WTC11 (cell line): Measurements from ENCODE around the gene CD44. TPM values are rescaled to one million over a fixed set of nuclear protein-coding genes. Genes with fewer than 3 reads are reported as not detected.

Source experiments
- ATAC-seq: fragments of 200-7000 bp; cut with Tn5 transposase; 2 replicates; pipeline ENCODE4 v1.10.0; 2021; ENCODE audit warnings: mild to moderate bottlenecking, moderate library complexity
- CTCF ChIA-PET: fragments of 300-600 bp; sonication (Branson Sonifier 250); formaldehyde crosslinking; loops from one replicate; lab custom pipeline; 2021; ENCODE audit warnings: antibody characterized with exemption; lab: Charles Lee
- POLR2A ChIA-PET: fragments of 350-600 bp; sonication (Branson Sonifier 250); formaldehyde crosslinking; loops from one replicate; lab custom pipeline; 2021; ENCODE audit warnings: antibody characterized with exemption; lab: Charles Lee
- DNase-seq: peaks from one replicate; pipeline ENCODE4 v3.0.0; 2021; ENCODE audit warnings: low spot score
- H3K27ac Mint-ChIP-seq: 2 replicates; pipeline ENCODE4 v1.8.0; 2021; ENCODE audit warnings: mixed read lengths
- H3K27me3 Mint-ChIP-seq: 2 replicates; pipeline ENCODE4 v1.8.0; 2021; ENCODE audit warnings: low read depth, mild to moderate bottlenecking, moderate library complexity, mixed read lengths
- H3K36me3 Mint-ChIP-seq: 2 replicates; pipeline ENCODE4 v1.8.0; 2021; ENCODE audit warnings: mixed read lengths
- H3K4me1 Mint-ChIP-seq: 2 replicates; pipeline ENCODE4 v1.8.0; 2022; ENCODE audit warnings: mixed read lengths
- H3K4me3 Mint-ChIP-seq: 2 replicates; pipeline ENCODE4 v1.8.0; 2021; ENCODE audit warnings: mild to moderate bottlenecking, moderate library complexity, mixed read lengths
- H3K9me3 Mint-ChIP-seq: 2 replicates; pipeline ENCODE4 v1.8.0; 2021; ENCODE audit warnings: mixed read lengths
- CREM ChIP-seq: sonication (generic); formaldehyde crosslinking; IDR thresholded peaks from 2 replicates; pipeline ENCODE4 v1.8.1; 2022; ENCODE audit warnings: mild to moderate bottlenecking, missing genetic modification reagents, moderate library complexity
- ESRRA ChIP-seq: sonication (generic); formaldehyde crosslinking; IDR thresholded peaks from 2 replicates; pipeline ENCODE4 v1.8.1; 2022; ENCODE audit warnings: mild to moderate bottlenecking, missing genetic modification reagents, borderline replicate concordance
- FOXK1 ChIP-seq: sonication (generic); formaldehyde crosslinking; IDR thresholded peaks from 2 replicates; pipeline ENCODE4 v1.8.0; 2022; ENCODE audit warnings: mild to moderate bottlenecking, moderate library complexity, missing genetic modification reagents
- MXD4 ChIP-seq: fragments of 250-450 bp; sonication (Bioruptor Pico); IDR thresholded peaks from 2 replicates; pipeline ENCODE4 v1.8.0; 2021; ENCODE audit warnings: mild to moderate bottlenecking, moderate library complexity, borderline replicate concordance
- PRRX2 ChIP-seq: fragments of 250-450 bp; sonication (Bioruptor Pico); IDR thresholded peaks from 2 replicates; pipeline ENCODE4 v1.8.0; 2021; ENCODE audit warnings: mild to moderate bottlenecking
- TEAD1 ChIP-seq: sonication (generic); formaldehyde crosslinking; IDR thresholded peaks from 2 replicates; pipeline ENCODE4 v1.8.0; 2022; ENCODE audit warnings: mild to moderate bottlenecking, missing genetic modification reagents
- TEAD4 ChIP-seq: sonication (generic); formaldehyde crosslinking; IDR thresholded peaks from 2 replicates; pipeline ENCODE4 v1.8.0; 2022; ENCODE audit warnings: mild to moderate bottlenecking, missing genetic modification reagents
- ZNF263 ChIP-seq: sonication (generic); formaldehyde crosslinking; IDR thresholded peaks from 2 replicates; pipeline ENCODE4 v1.8.1; 2022; ENCODE audit warnings: low read depth, mild to moderate bottlenecking, moderate library complexity, missing genetic modification reagents
- total RNA-seq: library from RNA; stranded (reverse); gene quantifications from 3 replicates; pipeline ENCODE4 v1.2.3, GENCODE V29; 2021
- TF ChIP-seq, protein P1 (sequence below): fragments of 200-600 bp; IDR thresholded peaks from 2 replicates; pipeline ENCODE4 v1.8.0; 2022; ENCODE audit warnings: antibody characterized with exemption
- TF ChIP-seq, protein P2 (sequence below): sonication (generic); formaldehyde crosslinking; IDR thresholded peaks from 2 replicates; pipeline ENCODE4 v1.8.1; 2022; ENCODE audit warnings: mild to moderate bottlenecking, missing genetic modification reagents, moderate library complexity, borderline replicate concordance
- TF ChIP-seq, protein P3 (sequence below): sonication (generic); formaldehyde crosslinking; IDR thresholded peaks from 2 replicates; pipeline ENCODE4 v1.8.1; 2023; ENCODE audit warnings: mild to moderate bottlenecking, moderate library complexity, missing genetic modification reagents
- TF ChIP-seq, protein P4 (sequence below): sonication (generic); formaldehyde crosslinking; IDR thresholded peaks from 2 replicates; pipeline ENCODE4 v1.8.1; 2023; ENCODE audit warnings: mild to moderate bottlenecking, missing genetic modification reagents, borderline replicate concordance
- TF ChIP-seq, protein P5 (sequence below): sonication (generic); formaldehyde crosslinking; IDR thresholded peaks from 2 replicates; pipeline ENCODE4 v1.8.0; 2022; ENCODE audit warnings: mild to moderate bottlenecking, missing genetic modification reagents

Gene CD44
- total RNA-seq, 1 experiment from 2014 or later: 12.0 TPM

DNA sequence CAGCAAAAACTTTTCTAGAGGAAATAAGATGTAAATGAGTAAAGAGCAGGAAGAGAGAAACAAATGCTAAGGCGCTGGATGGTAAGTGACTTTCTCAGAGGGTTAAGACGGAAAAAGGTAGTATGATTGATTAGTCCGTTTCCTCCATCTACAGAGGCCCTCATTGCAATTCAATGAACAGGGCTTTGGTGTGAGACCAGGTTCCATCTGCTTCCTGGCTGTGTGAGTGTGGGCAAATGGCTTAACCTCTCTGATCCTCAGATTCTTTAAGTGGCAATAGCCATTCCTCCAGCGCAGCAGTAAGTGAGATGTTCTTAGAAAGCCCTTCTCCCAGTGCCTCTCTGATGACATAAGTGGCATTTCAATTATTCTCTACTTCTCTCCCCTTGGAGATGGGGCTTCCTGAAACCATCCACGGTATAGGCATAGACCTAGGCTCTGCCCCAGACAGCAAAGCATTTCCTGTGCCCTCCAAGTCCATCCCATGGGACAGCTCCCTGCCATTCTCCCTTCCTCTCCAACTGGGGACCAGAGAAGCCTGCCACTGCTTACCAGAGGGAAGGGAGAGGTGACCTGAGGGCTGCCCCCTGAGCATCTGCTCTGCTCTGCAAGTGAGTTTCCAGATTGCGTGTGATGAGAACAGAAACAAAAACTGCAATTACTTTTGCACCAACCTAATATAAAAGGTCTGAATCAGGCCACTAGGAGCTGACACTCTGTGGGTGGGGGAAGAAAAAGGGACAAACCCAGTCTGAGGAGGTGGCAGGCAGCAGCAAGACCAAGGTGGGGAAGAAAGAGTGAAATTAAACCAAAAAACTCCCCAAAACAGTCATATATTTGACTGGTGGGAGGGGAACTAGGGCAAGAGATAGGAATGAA lies 12.7 kb upstream of the CD44 start:
- no peaks in the 10 kb centered on the region for H3K9me3 Mint-ChIP-seq

More for the DNA sequence above, 12.7 kb upstream of the CD44 start:
- ChIA-PET POLR2A (no interaction called here), CTCF (no interaction called here)
- Mint-ChIP-seq H3K27me3 (peaks cover 8% of the 10 kb centered on the region), H3K36me3 (no peaks in the 10 kb centered on the region), H3K4me3 (no peak overlapping the region), H3K27ac (no peak overlapping the region), H3K4me1 (peaks cover 11% of the 10 kb centered on the region)
- DNase-seq (no peak), ATAC-seq (no peak)
- TF ChIP-seq ESRRA (CRISPR knock-in tag) (no peak), TEAD4 (CRISPR knock-in tag) (no peak), CREM (no peak), ZNF263 (no peak), PRRX2 (CRISPR knock-in tag) (no peak), FOXK1 (CRISPR knock-in tag) (no peak), TEAD1 (CRISPR knock-in tag) (no peak), MXD4 (CRISPR knock-in tag) (no peak)
- TF ChIP-seq, protein P1, sequence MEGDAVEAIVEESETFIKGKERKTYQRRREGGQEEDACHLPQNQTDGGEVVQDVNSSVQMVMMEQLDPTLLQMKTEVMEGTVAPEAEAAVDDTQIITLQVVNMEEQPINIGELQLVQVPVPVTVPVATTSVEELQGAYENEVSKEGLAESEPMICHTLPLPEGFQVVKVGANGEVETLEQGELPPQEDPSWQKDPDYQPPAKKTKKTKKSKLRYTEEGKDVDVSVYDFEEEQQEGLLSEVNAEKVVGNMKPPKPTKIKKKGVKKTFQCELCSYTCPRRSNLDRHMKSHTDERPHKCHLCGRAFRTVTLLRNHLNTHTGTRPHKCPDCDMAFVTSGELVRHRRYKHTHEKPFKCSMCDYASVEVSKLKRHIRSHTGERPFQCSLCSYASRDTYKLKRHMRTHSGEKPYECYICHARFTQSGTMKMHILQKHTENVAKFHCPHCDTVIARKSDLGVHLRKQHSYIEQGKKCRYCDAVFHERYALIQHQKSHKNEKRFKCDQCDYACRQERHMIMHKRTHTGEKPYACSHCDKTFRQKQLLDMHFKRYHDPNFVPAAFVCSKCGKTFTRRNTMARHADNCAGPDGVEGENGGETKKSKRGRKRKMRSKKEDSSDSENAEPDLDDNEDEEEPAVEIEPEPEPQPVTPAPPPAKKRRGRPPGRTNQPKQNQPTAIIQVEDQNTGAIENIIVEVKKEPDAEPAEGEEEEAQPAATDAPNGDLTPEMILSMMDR: no peak
- TF ChIP-seq, protein P2, sequence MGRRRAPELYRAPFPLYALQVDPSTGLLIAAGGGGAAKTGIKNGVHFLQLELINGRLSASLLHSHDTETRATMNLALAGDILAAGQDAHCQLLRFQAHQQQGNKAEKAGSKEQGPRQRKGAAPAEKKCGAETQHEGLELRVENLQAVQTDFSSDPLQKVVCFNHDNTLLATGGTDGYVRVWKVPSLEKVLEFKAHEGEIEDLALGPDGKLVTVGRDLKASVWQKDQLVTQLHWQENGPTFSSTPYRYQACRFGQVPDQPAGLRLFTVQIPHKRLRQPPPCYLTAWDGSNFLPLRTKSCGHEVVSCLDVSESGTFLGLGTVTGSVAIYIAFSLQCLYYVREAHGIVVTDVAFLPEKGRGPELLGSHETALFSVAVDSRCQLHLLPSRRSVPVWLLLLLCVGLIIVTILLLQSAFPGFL (CRISPR knock-in tag): no peak
- TF ChIP-seq, protein P3, sequence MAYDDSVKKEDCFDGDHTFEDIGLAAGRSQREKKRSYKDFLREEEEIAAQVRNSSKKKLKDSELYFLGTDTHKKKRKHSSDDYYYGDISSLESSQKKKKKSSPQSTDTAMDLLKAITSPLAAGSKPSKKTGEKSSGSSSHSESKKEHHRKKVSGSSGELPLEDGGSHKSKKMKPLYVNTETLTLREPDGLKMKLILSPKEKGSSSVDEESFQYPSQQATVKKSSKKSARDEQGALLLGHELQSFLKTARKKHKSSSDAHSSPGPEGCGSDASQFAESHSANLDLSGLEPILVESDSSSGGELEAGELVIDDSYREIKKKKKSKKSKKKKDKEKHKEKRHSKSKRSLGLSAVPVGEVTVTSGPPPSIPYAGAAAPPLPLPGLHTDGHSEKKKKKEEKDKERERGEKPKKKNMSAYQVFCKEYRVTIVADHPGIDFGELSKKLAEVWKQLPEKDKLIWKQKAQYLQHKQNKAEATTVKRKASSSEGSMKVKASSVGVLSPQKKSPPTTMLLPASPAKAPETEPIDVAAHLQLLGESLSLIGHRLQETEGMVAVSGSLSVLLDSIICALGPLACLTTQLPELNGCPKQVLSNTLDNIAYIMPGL (CRISPR knock-in tag): no peak
- TF ChIP-seq, protein P4, sequence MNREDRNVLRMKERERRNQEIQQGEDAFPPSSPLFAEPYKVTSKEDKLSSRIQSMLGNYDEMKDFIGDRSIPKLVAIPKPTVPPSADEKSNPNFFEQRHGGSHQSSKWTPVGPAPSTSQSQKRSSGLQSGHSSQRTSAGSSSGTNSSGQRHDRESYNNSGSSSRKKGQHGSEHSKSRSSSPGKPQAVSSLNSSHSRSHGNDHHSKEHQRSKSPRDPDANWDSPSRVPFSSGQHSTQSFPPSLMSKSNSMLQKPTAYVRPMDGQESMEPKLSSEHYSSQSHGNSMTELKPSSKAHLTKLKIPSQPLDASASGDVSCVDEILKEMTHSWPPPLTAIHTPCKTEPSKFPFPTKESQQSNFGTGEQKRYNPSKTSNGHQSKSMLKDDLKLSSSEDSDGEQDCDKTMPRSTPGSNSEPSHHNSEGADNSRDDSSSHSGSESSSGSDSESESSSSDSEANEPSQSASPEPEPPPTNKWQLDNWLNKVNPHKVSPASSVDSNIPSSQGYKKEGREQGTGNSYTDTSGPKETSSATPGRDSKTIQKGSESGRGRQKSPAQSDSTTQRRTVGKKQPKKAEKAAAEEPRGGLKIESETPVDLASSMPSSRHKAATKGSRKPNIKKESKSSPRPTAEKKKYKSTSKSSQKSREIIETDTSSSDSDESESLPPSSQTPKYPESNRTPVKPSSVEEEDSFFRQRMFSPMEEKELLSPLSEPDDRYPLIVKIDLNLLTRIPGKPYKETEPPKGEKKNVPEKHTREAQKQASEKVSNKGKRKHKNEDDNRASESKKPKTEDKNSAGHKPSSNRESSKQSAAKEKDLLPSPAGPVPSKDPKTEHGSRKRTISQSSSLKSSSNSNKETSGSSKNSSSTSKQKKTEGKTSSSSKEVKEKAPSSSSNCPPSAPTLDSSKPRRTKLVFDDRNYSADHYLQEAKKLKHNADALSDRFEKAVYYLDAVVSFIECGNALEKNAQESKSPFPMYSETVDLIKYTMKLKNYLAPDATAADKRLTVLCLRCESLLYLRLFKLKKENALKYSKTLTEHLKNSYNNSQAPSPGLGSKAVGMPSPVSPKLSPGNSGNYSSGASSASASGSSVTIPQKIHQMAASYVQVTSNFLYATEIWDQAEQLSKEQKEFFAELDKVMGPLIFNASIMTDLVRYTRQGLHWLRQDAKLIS (CRISPR knock-in tag): no peak
- TF ChIP-seq, protein P5, sequence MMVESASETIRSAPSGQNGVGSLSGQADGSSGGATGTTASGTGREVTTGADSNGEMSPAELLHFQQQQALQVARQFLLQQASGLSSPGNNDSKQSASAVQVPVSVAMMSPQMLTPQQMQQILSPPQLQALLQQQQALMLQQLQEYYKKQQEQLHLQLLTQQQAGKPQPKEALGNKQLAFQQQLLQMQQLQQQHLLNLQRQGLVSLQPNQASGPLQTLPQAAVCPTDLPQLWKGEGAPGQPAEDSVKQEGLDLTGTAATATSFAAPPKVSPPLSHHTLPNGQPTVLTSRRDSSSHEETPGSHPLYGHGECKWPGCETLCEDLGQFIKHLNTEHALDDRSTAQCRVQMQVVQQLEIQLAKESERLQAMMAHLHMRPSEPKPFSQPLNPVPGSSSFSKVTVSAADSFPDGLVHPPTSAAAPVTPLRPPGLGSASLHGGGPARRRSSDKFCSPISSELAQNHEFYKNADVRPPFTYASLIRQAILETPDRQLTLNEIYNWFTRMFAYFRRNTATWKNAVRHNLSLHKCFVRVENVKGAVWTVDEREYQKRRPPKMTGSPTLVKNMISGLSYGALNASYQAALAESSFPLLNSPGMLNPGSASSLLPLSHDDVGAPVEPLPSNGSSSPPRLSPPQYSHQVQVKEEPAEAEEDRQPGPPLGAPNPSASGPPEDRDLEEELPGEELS (CRISPR knock-in tag): no peak
- TF ChIP-seq, all 79 proteins: peak for 0
